WTC11 (cell line): Measurements from ENCODE around the gene SIAH3. TPM values are rescaled to one million over a fixed set of nuclear protein-coding genes. Genes with fewer than 3 reads are reported as not detected.

Source experiments
- ATAC-seq: fragments of 200-7000 bp; cut with Tn5 transposase; 2 replicates; pipeline ENCODE4 v1.10.0; 2021; ENCODE audit warnings: mild to moderate bottlenecking, moderate library complexity
- CTCF ChIA-PET: fragments of 300-600 bp; sonication (Branson Sonifier 250); formaldehyde crosslinking; loops from one replicate; lab custom pipeline; 2021; ENCODE audit warnings: antibody characterized with exemption; lab: Charles Lee
- POLR2A ChIA-PET: fragments of 350-600 bp; sonication (Branson Sonifier 250); formaldehyde crosslinking; loops from one replicate; lab custom pipeline; 2021; ENCODE audit warnings: antibody characterized with exemption; lab: Charles Lee
- DNase-seq: peaks from one replicate; pipeline ENCODE4 v3.0.0; 2021; ENCODE audit warnings: low spot score
- H3K27ac Mint-ChIP-seq: 2 replicates; pipeline ENCODE4 v1.8.0; 2021; ENCODE audit warnings: mixed read lengths
- H3K27me3 Mint-ChIP-seq: 2 replicates; pipeline ENCODE4 v1.8.0; 2021; ENCODE audit warnings: low read depth, mild to moderate bottlenecking, moderate library complexity, mixed read lengths
- H3K36me3 Mint-ChIP-seq: 2 replicates; pipeline ENCODE4 v1.8.0; 2021; ENCODE audit warnings: mixed read lengths
- H3K4me1 Mint-ChIP-seq: 2 replicates; pipeline ENCODE4 v1.8.0; 2022; ENCODE audit warnings: mixed read lengths
- H3K4me3 Mint-ChIP-seq: 2 replicates; pipeline ENCODE4 v1.8.0; 2021; ENCODE audit warnings: mild to moderate bottlenecking, moderate library complexity, mixed read lengths
- H3K9me3 Mint-ChIP-seq: 2 replicates; pipeline ENCODE4 v1.8.0; 2021; ENCODE audit warnings: mixed read lengths
- ELF4 ChIP-seq: sonication (generic); formaldehyde crosslinking; IDR thresholded peaks from 2 replicates; pipeline ENCODE4 v1.8.1; 2022; ENCODE audit warnings: low read depth, mild to moderate bottlenecking, moderate library complexity, missing genetic modification reagents
- EMX1 ChIP-seq: fragments of 250-450 bp; sonication (Bioruptor Pico); IDR thresholded peaks from 2 replicates; pipeline ENCODE4 v1.8.0; 2021; ENCODE audit warnings: mild to moderate bottlenecking
- FOXP1 ChIP-seq: sonication (generic); formaldehyde crosslinking; IDR thresholded peaks from 2 replicates; pipeline ENCODE4 v1.8.0; 2022; ENCODE audit warnings: missing genetic modification reagents, mild to moderate bottlenecking, moderate library complexity, borderline replicate concordance
- GRHL2 ChIP-seq: fragments of 250-450 bp; sonication (Bioruptor Pico); IDR thresholded peaks from 2 replicates; pipeline ENCODE4 v1.8.0; 2022; ENCODE audit warnings: mild to moderate bottlenecking, moderate library complexity; ENCODE audit not compliant: insufficient replicate concordance, severe bottlenecking
- MXD4 ChIP-seq: fragments of 250-450 bp; sonication (Bioruptor Pico); IDR thresholded peaks from 2 replicates; pipeline ENCODE4 v1.8.0; 2021; ENCODE audit warnings: mild to moderate bottlenecking, moderate library complexity, borderline replicate concordance
- NFATC4 ChIP-seq: fragments of 250-450 bp; sonication (Bioruptor Pico); IDR thresholded peaks from 2 replicates; pipeline ENCODE4 v1.9.0; 2021; ENCODE audit warnings: mild to moderate bottlenecking
- NR1H2 ChIP-seq: sonication (generic); formaldehyde crosslinking; IDR thresholded peaks from 2 replicates; pipeline ENCODE4 v1.9.0; 2021; ENCODE audit warnings: mild to moderate bottlenecking, moderate library complexity, missing genetic modification reagents
- NR2C2 ChIP-seq: sonication (generic); formaldehyde crosslinking; IDR thresholded peaks from 2 replicates; pipeline ENCODE4 v1.8.0; 2022; ENCODE audit warnings: mild to moderate bottlenecking, missing genetic modification reagents
- NR3C1 ChIP-seq: sonication (generic); formaldehyde crosslinking; conservative IDR thresholded peaks from 2 replicates; pipeline ENCODE4 v1.8.1; 2023; ENCODE audit warnings: low read depth, mild to moderate bottlenecking, missing genetic modification reagents
- PRRX2 ChIP-seq: fragments of 250-450 bp; sonication (Bioruptor Pico); IDR thresholded peaks from 2 replicates; pipeline ENCODE4 v1.8.0; 2021; ENCODE audit warnings: mild to moderate bottlenecking
- RELA ChIP-seq: sonication (generic); formaldehyde crosslinking; IDR thresholded peaks from 2 replicates; pipeline ENCODE4 v1.8.1; 2022; ENCODE audit warnings: missing genetic modification reagents, mild to moderate bottlenecking, borderline replicate concordance
- RORB ChIP-seq: fragments of 250-450 bp; sonication (Bioruptor Pico); IDR thresholded peaks from 2 replicates; pipeline ENCODE4 v1.9.0; 2021; ENCODE audit warnings: mild to moderate bottlenecking
- TEAD4 ChIP-seq: sonication (generic); formaldehyde crosslinking; IDR thresholded peaks from 2 replicates; pipeline ENCODE4 v1.8.0; 2022; ENCODE audit warnings: mild to moderate bottlenecking, missing genetic modification reagents
- ZNF317 ChIP-seq: sonication (generic); formaldehyde crosslinking; IDR thresholded peaks from 2 replicates; pipeline ENCODE4 v1.8.1; 2023; ENCODE audit warnings: low read depth, mild to moderate bottlenecking, moderate library complexity, missing genetic modification reagents, borderline replicate concordance
- total RNA-seq: library from RNA; stranded (reverse); gene quantifications from 3 replicates; pipeline ENCODE4 v1.2.3, GENCODE V29; 2021
- TF ChIP-seq, protein P1 (sequence below): sonication (generic); formaldehyde crosslinking; IDR thresholded peaks from 2 replicates; pipeline ENCODE4 v1.8.1; 2022; ENCODE audit warnings: low read depth, mild to moderate bottlenecking, moderate library complexity, missing genetic modification reagents, borderline replicate concordance
- TF ChIP-seq, protein P2 (sequence below): sonication (generic); formaldehyde crosslinking; IDR thresholded peaks from 2 replicates; pipeline ENCODE4 v1.8.1; 2023; ENCODE audit warnings: mild to moderate bottlenecking, missing genetic modification reagents, moderate library complexity
- TF ChIP-seq, protein P3 (sequence below): sonication (generic); formaldehyde crosslinking; IDR thresholded peaks from 2 replicates; pipeline ENCODE4 v1.8.0; 2023; ENCODE audit warnings: missing genetic modification reagents
- TF ChIP-seq, protein P4 (sequence below): sonication (generic); formaldehyde crosslinking; conservative IDR thresholded peaks from 2 replicates; pipeline ENCODE4 v1.8.1; 2022; ENCODE audit warnings: mild to moderate bottlenecking, missing genetic modification reagents
- TF ChIP-seq, protein P5 (sequence below): fragments of 250-450 bp; sonication (Bioruptor Pico); IDR thresholded peaks from 2 replicates; pipeline ENCODE4 v1.9.0; 2021; ENCODE audit warnings: moderate library complexity, mild to moderate bottlenecking, inconsistent platforms, borderline replicate concordance
- TF ChIP-seq, protein P6 (sequence below): sonication (generic); formaldehyde crosslinking; IDR thresholded peaks from 2 replicates; pipeline ENCODE4 v1.8.0; 2022; ENCODE audit warnings: missing genetic modification reagents
- TF ChIP-seq, protein P7 (sequence below): sonication (generic); formaldehyde crosslinking; IDR thresholded peaks from 2 replicates; pipeline ENCODE4 v1.8.1; 2023; ENCODE audit warnings: mild to moderate bottlenecking, missing genetic modification reagents, borderline replicate concordance
- TF ChIP-seq, protein P8 (sequence below): fragments of 250-450 bp; sonication (Bioruptor Pico); IDR thresholded peaks from 2 replicates; pipeline ENCODE4 v2.1.2; 2022; ENCODE audit warnings: mild to moderate bottlenecking, moderate library complexity

The SIAH3 gene
- total RNA-seq, 1 experiment from 2014 or later: 0.31 TPM

DNA sequence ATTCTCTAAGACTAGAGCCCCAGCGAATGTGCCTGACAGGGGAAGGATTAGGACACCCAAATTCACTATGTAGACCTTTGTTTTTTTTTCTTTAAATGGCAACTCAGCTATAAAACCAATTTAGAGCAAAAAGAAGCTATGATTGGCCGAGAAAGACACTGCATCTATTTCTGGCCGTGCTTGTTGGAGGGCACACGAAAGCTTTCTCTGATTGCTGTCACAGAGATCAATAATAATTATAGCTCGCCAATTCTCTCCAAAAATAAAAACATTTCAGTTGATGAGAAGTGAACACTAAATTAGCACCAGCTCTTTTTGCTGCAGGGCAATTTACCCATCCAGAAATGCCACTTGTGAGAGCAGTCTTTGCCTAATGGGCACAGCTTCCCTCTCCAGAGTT is 118.2 kb downstream of the SIAH3 start:
- Mint-ChIP-seq H3K4me1 (no peaks in the 10 kb centered on the region; the same call in 1 of the 2 replicates), H3K9me3 (peaks cover 13% of the 10 kb centered on the region; the same call in 1 of the 2 replicates), H3K36me3 (no peaks in the 10 kb centered on the region)
- POLR2A ChIA-PET: no interaction called here
- ATAC-seq: no peak
- CTCF ChIA-PET: interaction anchor here (1.1 kb wide), 2 partner anchors 74 to 109 kb away, joined by 3 to 4 read pairs; no protein-coding TSS in a partner anchor
- TF ChIP-seq, protein P1, sequence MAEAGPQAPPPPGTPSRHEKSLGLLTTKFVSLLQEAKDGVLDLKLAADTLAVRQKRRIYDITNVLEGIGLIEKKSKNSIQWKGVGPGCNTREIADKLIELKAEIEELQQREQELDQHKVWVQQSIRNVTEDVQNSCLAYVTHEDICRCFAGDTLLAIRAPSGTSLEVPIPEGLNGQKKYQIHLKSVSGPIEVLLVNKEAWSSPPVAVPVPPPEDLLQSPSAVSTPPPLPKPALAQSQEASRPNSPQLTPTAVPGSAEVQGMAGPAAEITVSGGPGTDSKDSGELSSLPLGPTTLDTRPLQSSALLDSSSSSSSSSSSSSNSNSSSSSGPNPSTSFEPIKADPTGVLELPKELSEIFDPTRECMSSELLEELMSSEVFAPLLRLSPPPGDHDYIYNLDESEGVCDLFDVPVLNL (CRISPR knock-in tag): no peak
- TF ChIP-seq NR1H2 (CRISPR knock-in tag) (no peak), ELF4 (CRISPR knock-in tag) (no peak), NR3C1 (no peak)
- TF ChIP-seq, all 79 proteins: peak for 0
- H3K4me3 Mint-ChIP-seq: no peak overlapping the region
- H3K27ac Mint-ChIP-seq: no peak overlapping the region
- DNase-seq: no peak
- H3K27me3 Mint-ChIP-seq: no peaks in the 10 kb centered on the region; the same call in 1 of the 2 replicates

DNA sequence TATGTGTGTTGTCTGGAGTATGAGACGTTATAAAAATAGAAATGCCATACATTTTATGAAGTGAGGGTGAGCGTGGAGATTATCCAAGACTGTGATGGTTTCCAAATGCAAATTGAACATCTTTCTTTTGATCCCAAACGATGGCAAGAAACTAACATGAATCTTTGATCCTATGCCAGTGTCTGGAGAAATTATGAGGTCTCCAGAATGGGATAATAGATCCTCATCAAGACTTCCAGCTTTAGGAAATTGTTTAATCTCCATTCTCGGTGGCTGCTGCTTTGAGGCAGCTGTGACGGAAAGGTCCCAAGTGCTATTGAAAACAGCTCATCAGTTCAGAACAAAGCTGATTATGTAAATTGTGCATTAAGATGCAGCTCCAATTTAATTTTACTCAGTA is 118.6 kb downstream of the SIAH3 start:
- Mint-ChIP-seq H3K4me1 (no peaks in the 10 kb centered on the region; the same call in 1 of the 2 replicates), H3K36me3 (no peaks in the 10 kb centered on the region), H3K27ac (no peak overlapping the region), H3K4me3 (no peak overlapping the region), H3K27me3 (peaks cover 3% of the 10 kb centered on the region), H3K9me3 (peaks cover 12% of the 10 kb centered on the region; the same call in 1 of the 2 replicates)
- ATAC-seq: no peak
- no peak for TF ChIP-seq EMX1 (CRISPR knock-in tag)
- TF ChIP-seq MXD4 (CRISPR knock-in tag): no peak
- TF ChIP-seq, protein P2, sequence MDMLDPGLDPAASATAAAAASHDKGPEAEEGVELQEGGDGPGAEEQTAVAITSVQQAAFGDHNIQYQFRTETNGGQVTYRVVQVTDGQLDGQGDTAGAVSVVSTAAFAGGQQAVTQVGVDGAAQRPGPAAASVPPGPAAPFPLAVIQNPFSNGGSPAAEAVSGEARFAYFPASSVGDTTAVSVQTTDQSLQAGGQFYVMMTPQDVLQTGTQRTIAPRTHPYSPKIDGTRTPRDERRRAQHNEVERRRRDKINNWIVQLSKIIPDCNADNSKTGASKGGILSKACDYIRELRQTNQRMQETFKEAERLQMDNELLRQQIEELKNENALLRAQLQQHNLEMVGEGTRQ (CRISPR knock-in tag): no peak
- TF ChIP-seq, protein P3, sequence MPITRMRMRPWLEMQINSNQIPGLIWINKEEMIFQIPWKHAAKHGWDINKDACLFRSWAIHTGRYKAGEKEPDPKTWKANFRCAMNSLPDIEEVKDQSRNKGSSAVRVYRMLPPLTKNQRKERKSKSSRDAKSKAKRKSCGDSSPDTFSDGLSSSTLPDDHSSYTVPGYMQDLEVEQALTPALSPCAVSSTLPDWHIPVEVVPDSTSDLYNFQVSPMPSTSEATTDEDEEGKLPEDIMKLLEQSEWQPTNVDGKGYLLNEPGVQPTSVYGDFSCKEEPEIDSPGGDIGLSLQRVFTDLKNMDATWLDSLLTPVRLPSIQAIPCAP (CRISPR knock-in tag): no peak
- no peak for TF ChIP-seq FOXP1 (CRISPR knock-in tag)
- TF ChIP-seq, protein P4, sequence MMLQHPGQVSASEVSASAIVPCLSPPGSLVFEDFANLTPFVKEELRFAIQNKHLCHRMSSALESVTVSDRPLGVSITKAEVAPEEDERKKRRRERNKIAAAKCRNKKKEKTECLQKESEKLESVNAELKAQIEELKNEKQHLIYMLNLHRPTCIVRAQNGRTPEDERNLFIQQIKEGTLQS (CRISPR knock-in tag): no peak
- TF ChIP-seq NR2C2 (CRISPR knock-in tag): no peak
- TF ChIP-seq, protein P5, sequence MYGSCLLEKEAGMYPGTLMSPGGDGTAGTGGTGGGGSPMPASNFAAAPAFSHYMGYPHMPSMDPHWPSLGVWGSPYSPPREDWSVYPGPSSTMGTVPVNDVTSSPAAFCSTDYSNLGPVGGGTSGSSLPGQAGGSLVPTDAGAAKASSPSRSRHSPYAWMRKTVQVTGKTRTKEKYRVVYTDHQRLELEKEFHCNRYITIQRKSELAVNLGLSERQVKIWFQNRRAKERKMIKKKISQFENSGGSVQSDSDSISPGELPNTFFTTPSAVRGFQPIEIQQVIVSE (CRISPR knock-in tag): no peak
- no peak for TF ChIP-seq NFATC4 (CRISPR knock-in tag)
- no peak for TF ChIP-seq GRHL2 (CRISPR knock-in tag)
- no peak for TF ChIP-seq TEAD4 (CRISPR knock-in tag)
- TF ChIP-seq PRRX2: no peak
- TF ChIP-seq, protein P6, sequence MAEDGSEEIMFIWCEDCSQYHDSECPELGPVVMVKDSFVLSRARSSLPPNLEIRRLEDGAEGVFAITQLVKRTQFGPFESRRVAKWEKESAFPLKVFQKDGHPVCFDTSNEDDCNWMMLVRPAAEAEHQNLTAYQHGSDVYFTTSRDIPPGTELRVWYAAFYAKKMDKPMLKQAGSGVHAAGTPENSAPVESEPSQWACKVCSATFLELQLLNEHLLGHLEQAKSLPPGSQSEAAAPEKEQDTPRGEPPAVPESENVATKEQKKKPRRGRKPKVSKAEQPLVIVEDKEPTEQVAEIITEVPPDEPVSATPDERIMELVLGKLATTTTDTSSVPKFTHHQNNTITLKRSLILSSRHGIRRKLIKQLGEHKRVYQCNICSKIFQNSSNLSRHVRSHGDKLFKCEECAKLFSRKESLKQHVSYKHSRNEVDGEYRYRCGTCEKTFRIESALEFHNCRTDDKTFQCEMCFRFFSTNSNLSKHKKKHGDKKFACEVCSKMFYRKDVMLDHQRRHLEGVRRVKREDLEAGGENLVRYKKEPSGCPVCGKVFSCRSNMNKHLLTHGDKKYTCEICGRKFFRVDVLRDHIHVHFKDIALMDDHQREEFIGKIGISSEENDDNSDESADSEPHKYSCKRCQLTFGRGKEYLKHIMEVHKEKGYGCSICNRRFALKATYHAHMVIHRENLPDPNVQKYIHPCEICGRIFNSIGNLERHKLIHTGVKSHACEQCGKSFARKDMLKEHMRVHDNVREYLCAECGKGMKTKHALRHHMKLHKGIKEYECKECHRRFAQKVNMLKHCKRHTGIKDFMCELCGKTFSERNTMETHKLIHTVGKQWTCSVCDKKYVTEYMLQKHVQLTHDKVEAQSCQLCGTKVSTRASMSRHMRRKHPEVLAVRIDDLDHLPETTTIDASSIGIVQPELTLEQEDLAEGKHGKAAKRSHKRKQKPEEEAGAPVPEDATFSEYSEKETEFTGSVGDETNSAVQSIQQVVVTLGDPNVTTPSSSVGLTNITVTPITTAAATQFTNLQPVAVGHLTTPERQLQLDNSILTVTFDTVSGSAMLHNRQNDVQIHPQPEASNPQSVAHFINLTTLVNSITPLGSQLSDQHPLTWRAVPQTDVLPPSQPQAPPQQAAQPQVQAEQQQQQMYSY (CRISPR knock-in tag): no peak
- TF ChIP-seq NR1H2 (CRISPR knock-in tag): no peak
- TF ChIP-seq RELA (CRISPR knock-in tag): no peak
- no peak for TF ChIP-seq RORB
- TF ChIP-seq, protein P7, sequence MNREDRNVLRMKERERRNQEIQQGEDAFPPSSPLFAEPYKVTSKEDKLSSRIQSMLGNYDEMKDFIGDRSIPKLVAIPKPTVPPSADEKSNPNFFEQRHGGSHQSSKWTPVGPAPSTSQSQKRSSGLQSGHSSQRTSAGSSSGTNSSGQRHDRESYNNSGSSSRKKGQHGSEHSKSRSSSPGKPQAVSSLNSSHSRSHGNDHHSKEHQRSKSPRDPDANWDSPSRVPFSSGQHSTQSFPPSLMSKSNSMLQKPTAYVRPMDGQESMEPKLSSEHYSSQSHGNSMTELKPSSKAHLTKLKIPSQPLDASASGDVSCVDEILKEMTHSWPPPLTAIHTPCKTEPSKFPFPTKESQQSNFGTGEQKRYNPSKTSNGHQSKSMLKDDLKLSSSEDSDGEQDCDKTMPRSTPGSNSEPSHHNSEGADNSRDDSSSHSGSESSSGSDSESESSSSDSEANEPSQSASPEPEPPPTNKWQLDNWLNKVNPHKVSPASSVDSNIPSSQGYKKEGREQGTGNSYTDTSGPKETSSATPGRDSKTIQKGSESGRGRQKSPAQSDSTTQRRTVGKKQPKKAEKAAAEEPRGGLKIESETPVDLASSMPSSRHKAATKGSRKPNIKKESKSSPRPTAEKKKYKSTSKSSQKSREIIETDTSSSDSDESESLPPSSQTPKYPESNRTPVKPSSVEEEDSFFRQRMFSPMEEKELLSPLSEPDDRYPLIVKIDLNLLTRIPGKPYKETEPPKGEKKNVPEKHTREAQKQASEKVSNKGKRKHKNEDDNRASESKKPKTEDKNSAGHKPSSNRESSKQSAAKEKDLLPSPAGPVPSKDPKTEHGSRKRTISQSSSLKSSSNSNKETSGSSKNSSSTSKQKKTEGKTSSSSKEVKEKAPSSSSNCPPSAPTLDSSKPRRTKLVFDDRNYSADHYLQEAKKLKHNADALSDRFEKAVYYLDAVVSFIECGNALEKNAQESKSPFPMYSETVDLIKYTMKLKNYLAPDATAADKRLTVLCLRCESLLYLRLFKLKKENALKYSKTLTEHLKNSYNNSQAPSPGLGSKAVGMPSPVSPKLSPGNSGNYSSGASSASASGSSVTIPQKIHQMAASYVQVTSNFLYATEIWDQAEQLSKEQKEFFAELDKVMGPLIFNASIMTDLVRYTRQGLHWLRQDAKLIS: no peak
- TF ChIP-seq, protein P8, sequence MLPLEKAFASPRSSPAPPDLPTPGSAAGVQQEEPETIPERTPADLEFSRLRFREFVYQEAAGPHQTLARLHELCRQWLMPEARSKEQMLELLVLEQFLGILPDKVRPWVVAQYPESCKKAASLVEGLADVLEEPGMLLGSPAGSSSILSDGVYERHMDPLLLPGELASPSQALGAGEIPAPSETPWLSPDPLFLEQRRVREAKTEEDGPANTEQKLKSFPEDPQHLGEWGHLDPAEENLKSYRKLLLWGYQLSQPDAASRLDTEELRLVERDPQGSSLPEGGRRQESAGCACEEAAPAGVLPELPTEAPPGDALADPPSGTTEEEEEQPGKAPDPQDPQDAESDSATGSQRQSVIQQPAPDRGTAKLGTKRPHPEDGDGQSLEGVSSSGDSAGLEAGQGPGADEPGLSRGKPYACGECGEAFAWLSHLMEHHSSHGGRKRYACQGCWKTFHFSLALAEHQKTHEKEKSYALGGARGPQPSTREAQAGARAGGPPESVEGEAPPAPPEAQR (CRISPR knock-in tag): no peak
- no peak for TF ChIP-seq ZNF317
- ChIA-PET CTCF (interaction anchor here (1.1 kb wide), 2 partner anchors 75 to 109 kb away, joined by 3 to 4 read pairs; no protein-coding TSS in a partner anchor), POLR2A (no interaction called here)
- no peak for DNase-seq
